HG02870 (cell line): ENCODE results near the gene PTK7.
"Not testable (repeated sequence)": the region's sequence is repeated elsewhere in the genome, so short reads cannot be mapped to it uniquely, and the experiment has no call there.

ENCODE experiments used
- ATAC-seq: cut with Tn5 transposase; IDR thresholded peaks from one replicate; pipeline ENCODE4 v1.9.1; 2021; ENCODE audit warnings: mild to moderate bottlenecking, moderate library complexity; ENCODE audit not compliant: unreplicated experiment

PTK7 gene

DNA sequence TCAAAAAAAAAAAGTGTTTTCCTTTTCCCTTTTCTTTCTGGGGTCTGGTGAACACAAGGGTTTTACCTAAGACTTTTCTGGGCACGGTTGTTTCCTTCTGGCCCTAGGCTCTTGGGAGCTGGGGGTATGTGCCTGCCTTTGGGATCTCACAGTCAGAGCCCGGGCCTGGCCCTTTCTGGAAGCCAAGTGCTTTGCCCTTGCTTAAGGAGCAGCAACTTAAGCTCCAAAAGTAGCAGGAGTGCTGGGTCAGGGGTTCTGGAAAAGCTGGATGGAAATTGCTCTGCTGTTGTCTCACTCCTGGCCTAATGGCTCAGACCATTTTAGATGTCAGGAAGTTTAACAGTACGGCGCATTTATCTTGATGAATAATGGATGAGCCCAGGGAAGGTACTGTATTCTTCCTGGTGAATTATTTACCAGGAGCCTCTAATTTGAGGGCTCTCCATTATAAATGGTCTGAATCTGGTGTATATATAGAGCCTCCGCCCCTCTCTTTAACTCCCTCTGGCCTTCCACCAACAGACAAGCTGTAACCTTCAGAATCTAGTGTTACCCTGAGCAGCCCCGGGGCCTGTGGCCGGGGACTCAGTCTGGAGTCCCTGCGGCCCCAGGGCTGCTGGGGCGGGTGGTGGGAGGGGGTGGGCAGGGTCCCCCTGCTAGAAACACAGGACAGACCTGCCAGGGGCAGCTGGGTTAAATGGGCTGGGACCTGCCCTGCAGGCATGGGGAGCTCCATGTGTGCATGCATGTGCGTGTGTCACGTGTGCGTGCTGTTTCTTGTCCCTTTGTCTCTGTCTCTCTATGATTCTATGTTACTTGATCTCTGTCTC is 37.5 kb downstream of the PTK7 start:
- ATAC-seq, result no peak

DNA sequence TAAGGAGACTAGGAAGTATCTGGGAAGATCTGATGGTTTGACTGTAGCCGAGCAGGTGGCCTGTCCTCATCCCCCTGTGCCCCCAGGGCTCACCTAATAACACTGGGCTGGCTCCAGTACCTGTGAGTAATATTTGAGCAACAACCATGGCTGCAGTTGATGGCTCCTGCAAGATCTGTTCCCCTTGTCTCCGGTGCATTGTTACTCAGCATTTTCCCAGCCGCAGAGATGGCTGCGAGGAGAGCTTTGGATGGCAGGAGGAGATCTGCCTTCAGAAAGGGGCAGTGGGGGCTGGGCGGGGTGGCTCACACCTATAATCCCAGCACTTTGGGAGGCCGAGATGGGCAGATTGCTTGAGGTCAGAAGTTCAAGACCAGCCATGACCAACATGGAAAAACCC is 39.3 kb downstream of the PTK7 start:
- ATAC-seq, result no peak

DNA sequence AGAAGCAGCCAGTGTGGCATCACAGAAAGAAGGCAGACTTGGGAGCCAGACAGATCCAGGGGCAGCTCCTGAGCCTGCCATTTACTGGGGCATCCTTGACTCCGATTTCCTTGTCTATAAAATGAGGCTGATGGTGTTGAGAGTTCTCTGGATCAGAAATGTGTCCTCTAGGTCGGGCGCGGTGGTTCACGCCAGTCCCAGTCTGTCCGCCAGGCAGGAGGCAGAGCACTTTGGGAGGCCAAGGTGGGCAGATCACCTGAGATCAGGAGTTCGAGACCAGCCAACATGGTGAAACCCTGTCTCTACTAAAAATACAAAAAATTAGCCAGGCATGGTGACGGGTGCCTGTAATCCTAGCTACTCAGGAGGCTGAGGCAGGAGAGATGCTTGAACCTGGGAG is 41.4 kb downstream of the PTK7 start:
- not testable (repeated sequence) for ATAC-seq

DNA sequence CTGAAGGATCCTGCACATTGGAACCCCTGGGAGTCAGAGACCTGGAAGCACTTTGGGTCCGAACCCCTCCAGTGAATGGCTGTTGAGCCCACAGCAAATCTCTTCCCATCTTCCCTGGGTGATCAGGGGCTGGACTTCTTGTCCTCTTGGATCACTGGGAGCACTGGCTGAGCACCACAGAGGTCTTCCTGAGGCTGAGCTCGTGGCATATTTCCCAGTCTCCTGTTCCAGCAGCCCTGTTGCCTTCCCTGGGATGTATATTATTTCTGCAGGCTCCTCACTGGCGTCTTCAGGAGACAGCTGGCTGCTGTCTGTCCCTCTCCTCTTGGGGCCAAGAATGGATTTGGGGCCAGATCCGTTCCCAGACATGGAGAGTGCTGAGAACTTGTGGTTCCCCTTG is 43.4 kb downstream of the PTK7 start:
- no peak for ATAC-seq

DNA sequence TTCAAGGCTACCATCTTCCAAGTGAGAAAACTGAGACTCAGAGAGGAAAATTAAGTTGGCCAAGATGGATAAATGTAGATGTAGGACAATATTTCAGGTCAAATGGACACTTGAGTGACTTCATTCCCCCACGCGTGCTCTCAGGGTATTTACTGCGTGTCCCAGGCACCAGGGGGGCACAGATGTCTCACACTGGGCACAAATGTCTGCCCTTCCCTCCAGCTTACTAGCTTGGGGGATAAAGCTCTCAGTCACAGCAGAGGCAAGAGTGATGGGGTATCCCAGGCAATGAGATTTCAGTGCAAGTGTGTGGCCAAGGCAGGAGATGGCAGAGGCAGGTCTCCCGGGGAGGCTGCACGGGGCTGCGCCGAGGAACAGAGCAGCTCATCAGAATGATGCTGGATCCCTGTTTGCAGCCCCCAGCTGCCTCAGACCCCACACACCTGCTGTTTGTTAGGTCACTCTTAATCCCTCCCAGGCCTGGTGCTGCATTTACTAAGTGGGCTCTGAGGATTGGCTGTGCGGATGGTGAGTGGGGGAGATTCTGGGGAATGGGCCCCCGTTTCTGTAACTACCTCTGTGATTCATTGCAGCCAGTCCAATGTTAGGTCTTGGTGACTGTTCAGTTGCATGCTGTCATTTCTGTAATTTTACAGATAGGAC is 44.1 kb downstream of the PTK7 start:
- ATAC-seq, result no peak

DNA sequence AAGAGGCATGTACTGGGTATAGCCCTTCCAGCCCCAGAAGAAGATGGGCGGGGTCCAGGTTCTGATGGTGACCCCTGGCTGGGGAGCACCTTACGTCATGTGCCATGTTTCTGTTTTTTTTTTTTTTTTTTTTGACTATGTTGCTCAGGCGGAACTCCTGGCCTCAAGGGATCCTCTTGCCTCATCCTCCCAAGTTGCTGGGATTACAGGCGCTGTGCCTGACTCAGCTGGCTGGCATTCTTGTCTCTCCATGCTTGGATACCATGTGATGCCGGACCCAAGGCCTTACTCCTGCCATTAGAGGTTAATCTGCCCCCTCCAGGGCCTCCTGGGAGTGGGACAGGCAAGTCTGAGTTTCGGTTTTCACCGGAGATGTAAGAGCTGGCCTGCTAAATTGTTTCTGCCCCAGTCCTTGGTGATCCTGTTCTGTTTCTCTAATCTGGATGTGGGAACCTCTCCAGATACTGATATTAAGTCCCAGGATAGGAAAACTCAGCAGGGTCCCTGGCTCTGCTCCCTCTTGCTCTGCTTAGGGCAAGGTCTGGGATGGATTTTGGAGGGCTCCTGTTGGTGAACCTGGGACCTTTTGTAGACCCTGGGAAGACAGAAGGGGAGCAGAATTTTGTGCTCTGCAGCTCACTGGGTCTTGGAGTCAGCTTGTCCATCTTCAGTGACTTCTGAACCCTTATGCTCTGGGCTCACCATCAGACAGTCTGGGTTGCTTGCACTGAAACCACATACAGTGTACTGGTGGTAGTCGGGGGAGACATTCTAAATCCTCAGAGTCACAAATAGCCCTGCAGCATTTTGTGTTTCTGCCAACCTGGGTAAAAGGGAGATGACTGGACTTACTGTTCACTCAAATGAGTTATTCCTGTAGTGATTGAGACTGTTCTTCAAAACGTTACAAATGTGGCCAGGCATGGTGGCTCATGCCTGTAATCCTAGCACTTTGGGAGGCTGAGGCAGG is 45.1 kb downstream of the PTK7 start:
- no peak for ATAC-seq

DNA sequence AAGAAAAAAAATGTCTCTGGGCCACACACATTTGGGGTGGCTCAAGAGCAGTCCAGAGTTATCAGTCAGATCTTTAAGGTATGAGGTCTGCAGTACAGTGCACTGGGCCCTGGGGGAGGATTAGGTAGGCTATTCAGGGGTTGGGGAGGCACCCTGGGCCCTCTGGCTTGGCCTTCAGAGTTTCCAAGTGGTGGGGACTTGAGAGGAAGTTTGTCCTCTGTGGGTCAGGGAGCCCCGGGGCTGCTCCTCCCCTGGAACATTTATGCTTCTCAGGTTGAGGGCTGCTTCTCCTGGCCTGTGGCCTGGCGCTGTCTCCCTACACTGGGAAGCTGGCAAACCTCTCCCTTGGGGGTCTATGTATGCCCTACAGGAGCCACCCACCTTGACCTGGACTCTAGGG is 46.0 kb downstream of the PTK7 start:
- ATAC-seq, result no peak

DNA sequence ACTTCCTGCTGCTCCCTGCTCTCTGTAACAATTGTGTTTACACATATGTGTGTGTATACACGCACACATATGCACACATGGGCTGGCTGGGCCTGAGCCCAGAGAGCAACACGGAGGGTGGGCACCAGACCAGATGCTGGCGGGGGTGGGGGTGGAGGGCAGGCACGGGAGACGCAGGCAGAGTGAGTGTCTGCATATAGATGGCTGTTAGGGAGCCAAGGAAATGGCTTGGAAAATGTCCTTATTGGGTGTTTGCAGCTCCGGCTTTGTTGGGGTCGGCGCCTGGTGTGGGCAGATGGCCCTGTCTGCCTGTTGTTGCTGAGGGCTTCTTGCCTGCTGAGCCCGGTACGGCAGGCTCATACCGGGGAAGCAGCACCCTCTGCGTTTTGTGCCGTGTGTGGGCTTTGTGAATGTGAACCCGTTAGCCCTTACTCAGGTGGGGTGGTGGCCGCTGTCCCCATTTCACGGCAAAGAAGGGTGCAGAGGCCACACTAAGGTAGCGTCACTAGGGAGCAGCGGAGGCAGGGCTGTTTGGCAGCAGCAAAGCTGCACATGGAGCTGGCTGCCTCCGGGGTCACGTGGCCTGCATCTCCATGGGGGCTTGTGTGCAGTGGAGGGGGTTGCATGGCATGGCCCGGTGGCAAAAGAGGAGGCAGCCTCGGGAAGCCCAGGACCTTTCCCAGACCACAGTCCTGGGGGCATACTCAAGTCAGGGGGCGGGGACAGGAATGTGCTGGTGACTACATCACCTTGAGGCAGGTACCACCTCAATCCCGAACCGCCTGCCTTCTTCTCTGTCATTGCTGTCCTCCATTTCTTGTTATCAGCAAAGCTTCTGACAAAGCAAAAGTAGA is 47.6 kb downstream of the PTK7 start:
- no peak for ATAC-seq

DNA sequence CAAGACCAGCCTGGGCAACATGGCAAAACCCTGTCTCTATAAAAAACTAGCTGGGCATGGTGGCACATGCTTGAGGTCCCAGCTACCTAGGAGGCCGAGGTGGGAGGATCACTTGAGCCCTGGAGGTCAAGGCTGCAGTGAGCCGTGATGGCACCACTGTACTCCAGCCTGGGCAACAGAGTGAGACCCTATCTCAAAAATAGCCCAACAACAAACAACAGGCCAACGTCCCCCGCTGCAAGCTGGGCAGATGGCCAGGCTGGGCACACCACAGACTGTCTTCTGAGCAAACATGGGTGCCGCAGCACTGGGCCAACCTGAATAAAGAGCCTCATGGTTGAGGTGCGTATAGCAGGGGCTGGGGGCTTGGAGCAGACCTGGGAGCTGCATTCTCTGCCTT is 48.4 kb downstream of the PTK7 start:
- ATAC-seq, result no peak

DNA sequence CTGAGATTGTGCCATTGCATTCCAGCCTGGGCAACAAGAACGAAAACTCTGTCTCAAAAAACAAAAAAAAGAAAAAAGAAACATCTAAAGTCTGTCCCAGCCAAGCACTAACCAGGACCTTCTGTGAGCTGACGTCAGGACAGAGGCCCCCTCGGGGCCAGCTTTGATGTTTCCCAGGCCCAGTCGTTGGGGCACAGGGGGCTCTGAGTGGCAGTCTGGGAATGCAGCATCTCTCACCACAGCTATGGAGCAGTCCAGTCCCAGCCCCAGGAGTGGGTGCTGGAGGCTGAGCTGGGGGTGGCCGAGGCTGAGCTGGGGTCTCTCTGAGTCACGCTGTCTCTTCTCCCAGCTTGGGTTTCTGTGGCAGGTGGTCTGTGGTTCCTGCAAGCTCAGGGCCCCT is 49.0 kb downstream of the PTK7 start:
- ATAC-seq, result no peak

DNA sequence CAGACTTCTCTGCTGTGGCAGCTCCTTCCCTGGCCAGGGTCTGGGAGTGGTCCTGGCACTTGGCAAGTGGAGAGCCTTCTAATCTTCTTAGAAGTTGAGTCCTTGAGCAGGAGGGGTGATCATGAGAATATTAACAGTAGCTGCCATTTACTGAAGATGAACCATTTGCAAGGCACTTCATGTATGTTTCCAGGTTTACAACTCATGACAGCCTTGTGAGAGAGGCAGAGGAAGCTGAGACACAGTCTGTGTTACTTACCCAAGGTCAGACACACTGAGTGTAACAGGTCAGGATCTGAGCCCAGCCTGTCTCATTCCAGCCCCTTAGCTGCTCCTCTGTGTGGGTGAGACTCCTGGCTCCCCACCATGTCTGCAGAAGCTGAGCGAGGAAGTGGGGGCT is 49.4 kb downstream of the PTK7 start:
- no peak for ATAC-seq

DNA sequence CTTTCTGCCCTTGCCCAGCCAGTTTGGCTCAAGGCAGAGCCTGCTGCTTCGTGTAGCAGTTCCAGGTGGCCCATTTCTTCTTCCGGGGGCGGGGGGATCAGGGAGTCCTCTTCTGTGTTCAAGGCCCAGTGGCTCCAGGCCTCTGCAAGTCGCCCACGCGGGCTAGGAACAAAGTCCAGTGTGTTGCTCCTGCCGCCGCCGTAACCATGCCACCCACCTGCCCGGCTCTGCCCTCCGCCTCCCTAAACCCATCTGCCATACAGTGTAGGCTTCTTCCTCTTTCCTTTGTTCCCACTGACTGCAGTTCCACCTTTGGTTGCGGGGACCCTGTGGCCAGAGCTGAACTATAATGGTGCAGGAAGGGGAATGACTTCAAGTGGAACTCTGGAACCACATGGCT is 51.1 kb downstream of the PTK7 start:
- ATAC-seq, result no peak

DNA sequence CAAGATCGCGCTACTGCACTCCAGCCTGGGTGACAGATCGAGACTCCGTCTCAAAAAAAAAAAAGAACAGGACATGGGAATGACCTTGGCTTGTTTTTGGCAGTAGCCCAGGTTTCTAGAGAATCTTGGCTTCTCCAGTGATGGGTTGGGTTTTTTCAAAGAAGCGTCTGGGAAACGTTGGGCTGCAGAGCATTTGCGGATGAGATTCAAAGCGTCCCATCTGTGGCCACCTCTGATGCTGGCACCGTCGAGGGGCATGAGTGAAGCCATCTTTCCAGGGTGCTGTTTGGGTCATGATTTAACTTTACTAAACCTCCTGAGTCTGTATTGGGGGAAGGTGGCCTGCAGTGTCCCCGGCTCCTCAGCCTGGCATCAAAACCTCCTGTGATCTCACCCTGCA is 51.8 kb downstream of the PTK7 start:
- ATAC-seq, result no peak

DNA sequence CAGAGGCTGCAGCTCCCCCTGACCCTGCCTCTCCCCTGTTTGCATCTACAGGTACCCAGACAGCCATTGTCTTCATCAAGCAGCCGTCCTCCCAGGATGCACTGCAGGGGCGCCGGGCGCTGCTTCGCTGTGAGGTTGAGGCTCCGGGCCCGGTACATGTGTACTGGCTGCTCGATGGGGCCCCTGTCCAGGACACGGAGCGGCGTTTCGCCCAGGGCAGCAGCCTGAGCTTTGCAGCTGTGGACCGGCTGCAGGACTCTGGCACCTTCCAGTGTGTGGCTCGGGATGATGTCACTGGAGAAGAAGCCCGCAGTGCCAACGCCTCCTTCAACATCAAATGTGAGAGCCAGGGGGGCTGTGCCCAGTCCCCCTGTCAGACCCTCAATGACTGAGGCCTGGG is 52.8 kb downstream of the PTK7 start:
- no peak for ATAC-seq

DNA sequence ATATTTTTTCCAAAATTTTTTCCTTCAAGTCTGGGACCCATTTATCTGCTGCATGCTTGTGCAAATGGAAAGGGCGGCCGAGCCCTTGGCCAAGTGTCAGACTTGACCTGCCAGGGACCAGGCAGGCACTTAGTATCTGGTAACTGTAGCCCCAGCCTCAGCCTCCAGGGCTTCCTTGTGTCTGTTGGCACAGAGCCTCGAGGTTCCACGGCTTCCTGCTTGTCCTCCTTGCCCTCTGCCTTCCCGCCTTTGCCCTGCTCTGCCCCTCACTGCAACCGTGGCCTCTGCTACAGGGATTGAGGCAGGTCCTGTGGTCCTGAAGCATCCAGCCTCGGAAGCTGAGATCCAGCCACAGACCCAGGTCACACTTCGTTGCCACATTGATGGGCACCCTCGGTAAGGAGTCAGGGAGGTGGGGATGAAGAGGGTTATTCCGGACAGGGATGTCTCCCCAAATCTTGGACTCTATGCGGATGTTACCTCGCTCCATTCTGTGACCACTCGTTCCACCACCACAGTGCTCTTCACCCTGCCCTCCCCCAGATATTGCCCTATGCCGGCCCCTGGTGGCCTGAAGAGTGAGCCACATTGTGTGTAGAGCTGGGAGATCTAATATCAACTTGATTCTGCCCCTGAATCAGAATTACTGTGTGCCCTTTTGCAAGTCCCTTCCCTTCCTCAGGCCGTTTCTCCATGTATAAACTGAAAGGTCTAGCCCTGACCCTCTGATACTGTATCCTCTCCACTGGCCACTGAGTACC is 53.5 kb downstream of the PTK7 start:
- ATAC-seq, result no peak

DNA sequence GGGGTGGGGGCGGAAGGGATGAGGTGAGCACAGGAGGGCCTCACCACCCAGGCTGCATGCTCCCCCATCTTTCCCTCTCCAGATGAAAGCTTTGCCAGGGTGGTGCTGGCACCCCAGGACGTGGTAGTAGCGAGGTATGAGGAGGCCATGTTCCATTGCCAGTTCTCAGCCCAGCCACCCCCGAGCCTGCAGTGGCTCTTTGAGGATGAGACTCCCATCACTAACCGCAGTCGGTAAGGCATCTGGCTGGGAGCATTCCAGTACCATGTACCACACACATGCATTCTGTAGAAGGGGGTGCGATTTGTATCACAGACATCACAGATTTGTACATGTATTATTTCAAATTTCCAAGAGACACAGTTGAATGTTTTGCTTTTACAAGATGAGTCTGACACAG is 54.3 kb downstream of the PTK7 start:
- ATAC-seq, result no peak

DNA sequence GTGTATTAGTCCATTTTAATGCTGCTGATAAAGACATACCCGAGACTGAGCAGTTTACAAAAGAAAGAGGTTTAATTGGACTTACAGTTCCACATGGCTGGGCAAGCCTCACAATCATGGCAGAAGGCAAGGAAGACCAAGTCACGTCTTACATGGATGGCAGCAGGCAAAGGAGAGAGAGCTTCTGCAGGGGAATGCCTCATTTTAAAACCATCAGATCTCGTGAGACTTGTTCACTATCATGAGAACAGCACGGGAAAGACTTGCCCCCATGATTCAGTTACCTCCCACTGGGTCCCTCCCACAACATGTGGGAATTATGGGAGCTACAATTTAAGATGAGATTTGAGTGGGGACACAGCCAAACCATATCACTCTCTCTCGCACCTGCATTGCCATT is 55.3 kb downstream of the PTK7 start:
- ATAC-seq, result not testable (repeated sequence)

DNA sequence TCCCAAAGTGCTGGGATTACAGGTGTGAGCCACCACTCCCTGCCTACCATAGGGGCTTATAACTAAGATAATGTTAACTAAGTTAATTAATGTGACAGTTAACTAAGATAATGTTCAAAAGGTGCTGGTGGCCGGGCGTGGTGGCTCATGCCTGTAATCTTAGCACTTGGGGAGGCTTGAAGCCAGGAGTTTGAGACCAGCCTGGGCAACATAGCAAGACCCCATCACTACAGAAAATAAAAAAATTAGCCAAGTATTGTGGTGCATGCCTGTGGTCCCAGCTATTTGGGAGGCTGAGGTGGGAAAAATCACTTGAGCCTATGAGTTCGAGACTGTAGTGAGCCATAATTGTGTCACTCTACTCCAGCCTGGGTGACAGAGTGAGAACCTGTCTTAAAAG is 62.2 kb downstream of the PTK7 start:
- ATAC-seq, result no peak

DNA sequence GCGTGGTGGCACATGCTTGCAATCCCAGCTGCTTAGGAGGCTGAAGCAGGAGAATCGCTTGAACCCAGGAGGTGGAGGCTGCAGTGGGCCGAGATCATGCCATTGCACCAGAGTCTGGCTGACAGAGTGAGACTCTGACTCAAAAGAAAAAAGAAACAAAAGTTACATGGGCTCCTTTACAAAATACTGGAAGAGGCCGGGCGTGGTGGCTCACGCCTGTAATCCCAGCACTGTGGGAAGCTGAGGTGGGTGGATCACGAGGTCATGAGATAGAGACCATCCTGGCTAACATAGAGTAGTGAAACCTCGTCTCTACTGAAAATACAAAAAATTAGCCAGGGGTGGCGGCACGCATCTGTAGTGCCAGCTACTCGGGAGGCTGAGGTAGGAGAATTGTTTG is 63.9 kb downstream of the PTK7 start:
- ATAC-seq, result not testable (repeated sequence)

DNA sequence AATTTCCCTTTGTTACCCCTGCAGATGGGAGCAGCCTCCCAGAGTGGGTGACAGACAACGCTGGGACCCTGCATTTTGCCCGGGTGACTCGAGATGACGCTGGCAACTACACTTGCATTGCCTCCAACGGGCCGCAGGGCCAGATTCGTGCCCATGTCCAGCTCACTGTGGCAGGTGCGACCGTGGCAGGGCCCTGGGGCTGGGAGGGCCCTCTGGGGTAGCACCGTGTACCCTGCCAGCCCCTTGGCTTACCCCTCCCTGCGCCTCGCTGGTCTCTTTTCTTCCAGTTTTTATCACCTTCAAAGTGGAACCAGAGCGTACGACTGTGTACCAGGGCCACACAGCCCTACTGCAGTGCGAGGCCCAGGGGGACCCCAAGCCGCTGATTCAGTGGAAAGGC is 65.5 kb downstream of the PTK7 start:
- no peak for ATAC-seq
